ENCODE measurements around the gene NPIPB8. TPM values are rescaled to one million over a fixed set of nuclear protein-coding genes. Genes with fewer than 3 reads are reported as not detected.
A peak's percentile ranks its signal among the peaks of the same experiment; 100 is the strongest.

The NPIPB8 gene
- total and polyA plus RNA-seq, 2 of the 13 experiments (the other 11 are each of a cell fraction or from before 2014, with no cell fraction given), result 0.49 to 2.3 TPM

GRCh38 chr16:28596840-28597691, 40.8 kb upstream of the NPIPB8 start, which contains the start of gene SULT1A2 (continued):
- no peak for TF ChIP-seq PAWR (CRISPR knock-in tag; IDR thresholded peaks at IDR 0.05; ENCODE audit: borderline replicate concordance)
- no peak for TF ChIP-seq DBP (CRISPR knock-in tag; IDR thresholded peaks at IDR 0.05; ENCODE audit: not compliant biosample characterization)
- TF ChIP-seq RFX3 (CRISPR knock-in tag; IDR thresholded peaks at IDR 0.05), result no peak
- no peak for TF ChIP-seq TRIM22 (IDR thresholded peaks at IDR 0.05)
- TF ChIP-seq ZNF281 (CRISPR knock-in tag; IDR thresholded peaks at IDR 0.05; ENCODE audit: borderline replicate concordance), result peak; percentile 38; the same call in 1 of the 2 replicates
- TF ChIP-seq MLLT10 (CRISPR knock-in tag; IDR thresholded peaks at IDR 0.05), result no peak
- TF ChIP-seq ZZZ3 (CRISPR knock-in tag; IDR thresholded peaks at IDR 0.05; ENCODE audit: borderline replicate concordance), result no peak
- no peak for TF ChIP-seq ETV6 (CRISPR knock-in tag; conservative IDR thresholded peaks at IDR 0.05)
- TF ChIP-seq ZNF577 (CRISPR knock-in tag; IDR thresholded peaks at IDR 0.05; ENCODE audit: borderline replicate concordance, low read depth), result no peak
- TF ChIP-seq NFRKB (IDR thresholded peaks at IDR 0.05), result no peak
- TF ChIP-seq GATAD1 (CRISPR knock-in tag; IDR thresholded peaks at IDR 0.05), result no peak; the same call in 1 of the 2 replicates
- no peak for TF ChIP-seq ZNF564 (CRISPR knock-in tag; IDR thresholded peaks at IDR 0.05)
- TF ChIP-seq FUBP1 (CRISPR knock-in tag; IDR thresholded peaks at IDR 0.05; ENCODE audit: borderline replicate concordance), result no peak
- no peak for TF ChIP-seq SP1 (IDR thresholded peaks at IDR 0.05)
- no peak for TF ChIP-seq SP1 (CRISPR knock-in tag; IDR thresholded peaks at IDR 0.05)
- TF ChIP-seq ATF7-NPFF (CRISPR knock-in tag; IDR thresholded peaks at IDR 0.05; ENCODE audit: low read depth), result no peak
- peak; percentile 38; the same call in 1 of the 2 replicates for TF ChIP-seq GABPB1 (CRISPR knock-in tag; IDR thresholded peaks at IDR 0.05)
- TF ChIP-seq MTF1 (CRISPR knock-in tag; IDR thresholded peaks at IDR 0.05), result no peak
- no peak for TF ChIP-seq ATF4 (CRISPR knock-in tag; IDR thresholded peaks at IDR 0.05)
- TF ChIP-seq WIZ (CRISPR knock-in tag; IDR thresholded peaks at IDR 0.05), result no peak
- no peak for TF ChIP-seq ZFP36L1 (CRISPR knock-in tag; IDR thresholded peaks at IDR 0.05)
- TF ChIP-seq KLF12 (CRISPR knock-in tag; IDR thresholded peaks at IDR 0.05; ENCODE audit: borderline replicate concordance), result no peak

Measured in HepG2 (cell line).